ENCODE results near the gene SDSL. TPM values are rescaled to one million over a fixed set of nuclear protein-coding genes. Genes with fewer than 3 reads are reported as not detected.

Gene SDSL
- total and polyA plus RNA-seq, 7 donors, result 0.82 to 33.0 (median 1.9) TPM

DNA sequence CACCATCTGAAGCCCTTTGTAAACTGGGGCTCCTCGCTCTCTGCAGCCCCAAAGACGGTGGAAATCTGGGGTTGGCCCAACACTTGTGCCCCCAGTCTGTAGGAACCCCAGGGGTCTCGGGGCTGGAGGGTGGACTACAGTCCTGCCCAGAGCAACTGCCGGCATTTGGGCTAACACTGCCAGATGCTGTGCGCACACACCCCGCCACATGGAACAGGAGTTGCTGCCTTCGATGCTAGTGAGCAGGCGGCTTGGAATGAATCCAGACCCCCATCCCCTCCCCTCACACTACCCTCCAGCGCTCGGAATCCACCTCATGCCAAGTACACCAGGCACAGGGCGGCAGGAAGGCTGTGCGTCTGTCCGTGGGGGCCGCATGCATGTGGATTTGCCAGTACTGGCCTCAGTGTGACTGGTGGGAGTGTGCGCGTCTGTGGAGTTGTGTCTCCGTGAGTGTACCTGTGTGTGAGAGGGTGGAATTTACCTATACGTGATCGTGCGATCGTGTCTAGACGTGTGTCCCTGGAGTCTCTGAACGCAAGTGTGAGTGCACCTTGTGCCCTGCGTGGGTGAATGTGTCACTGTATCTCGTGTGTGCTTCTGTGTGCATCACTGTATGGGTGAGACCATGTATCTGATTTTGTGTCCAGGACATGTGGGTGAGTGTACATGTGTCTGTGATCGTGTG lies 44.4 kb downstream of the SDSL start:
- H3K27me3 ChIP-seq, result peaks cover 66 to 100% (median 92%) of the 10 kb centered on the region in 3 donors
- intact Hi-C loops (cut with DNase I), result no loop called here
- WGBS, 2 donors, result 7 to 11% methylated on average over 26 of the region's 26 CpGs
- no peak for DNase-seq
- peak overlapping the region in 1 of 4 donors; percentile 37 for H3K4me3 ChIP-seq
- H3K36me3 ChIP-seq, result no peaks in the 10 kb centered on the region
- no peaks in the 10 kb centered on the region for H3K9me3 ChIP-seq
- TF ChIP-seq POLR2AphosphoS5 (IDR thresholded peaks at IDR 0.05), result no peak
- TF ChIP-seq POLR2A (IDR thresholded peaks at IDR 0.05), result no peak
- TF ChIP-seq EP300 (IDR thresholded peaks at IDR 0.05), result no peak
- TF ChIP-seq, protein P1, sequence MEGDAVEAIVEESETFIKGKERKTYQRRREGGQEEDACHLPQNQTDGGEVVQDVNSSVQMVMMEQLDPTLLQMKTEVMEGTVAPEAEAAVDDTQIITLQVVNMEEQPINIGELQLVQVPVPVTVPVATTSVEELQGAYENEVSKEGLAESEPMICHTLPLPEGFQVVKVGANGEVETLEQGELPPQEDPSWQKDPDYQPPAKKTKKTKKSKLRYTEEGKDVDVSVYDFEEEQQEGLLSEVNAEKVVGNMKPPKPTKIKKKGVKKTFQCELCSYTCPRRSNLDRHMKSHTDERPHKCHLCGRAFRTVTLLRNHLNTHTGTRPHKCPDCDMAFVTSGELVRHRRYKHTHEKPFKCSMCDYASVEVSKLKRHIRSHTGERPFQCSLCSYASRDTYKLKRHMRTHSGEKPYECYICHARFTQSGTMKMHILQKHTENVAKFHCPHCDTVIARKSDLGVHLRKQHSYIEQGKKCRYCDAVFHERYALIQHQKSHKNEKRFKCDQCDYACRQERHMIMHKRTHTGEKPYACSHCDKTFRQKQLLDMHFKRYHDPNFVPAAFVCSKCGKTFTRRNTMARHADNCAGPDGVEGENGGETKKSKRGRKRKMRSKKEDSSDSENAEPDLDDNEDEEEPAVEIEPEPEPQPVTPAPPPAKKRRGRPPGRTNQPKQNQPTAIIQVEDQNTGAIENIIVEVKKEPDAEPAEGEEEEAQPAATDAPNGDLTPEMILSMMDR (IDR thresholded peaks at IDR 0.05), result no peak
- H3K27ac ChIP-seq, result no peak overlapping the region
- peaks cover 0 to 57% (median 46%) of the 10 kb centered on the region in 4 donors for H3K4me1 ChIP-seq

DNA sequence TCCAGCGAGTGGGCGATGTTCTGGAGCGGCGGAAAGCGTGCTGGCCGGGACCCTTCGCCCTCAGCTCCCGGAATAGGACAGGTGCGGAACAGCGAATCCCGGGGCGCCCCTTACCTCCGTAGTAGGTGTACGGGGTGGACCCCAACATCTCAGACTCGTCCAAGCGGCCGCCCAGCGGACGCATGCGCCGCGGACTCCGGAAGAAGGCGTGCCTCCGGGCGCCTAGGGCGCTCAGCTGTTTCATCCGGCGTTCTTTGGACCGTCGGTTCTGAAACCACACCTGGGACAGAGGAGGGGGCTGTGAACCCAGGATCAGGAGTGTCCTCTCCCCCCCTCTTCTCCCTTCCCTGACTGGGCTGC lies 44.9 kb downstream of the SDSL start:
- intact Hi-C loops (cut with DNase I), result no loop called here
- peaks cover 69 to 100% (median 96%) of the 10 kb centered on the region in 3 donors for H3K27me3 ChIP-seq
- peaks cover 0 to 55% (median 45%) of the 10 kb centered on the region in 4 donors for H3K4me1 ChIP-seq

DNA sequence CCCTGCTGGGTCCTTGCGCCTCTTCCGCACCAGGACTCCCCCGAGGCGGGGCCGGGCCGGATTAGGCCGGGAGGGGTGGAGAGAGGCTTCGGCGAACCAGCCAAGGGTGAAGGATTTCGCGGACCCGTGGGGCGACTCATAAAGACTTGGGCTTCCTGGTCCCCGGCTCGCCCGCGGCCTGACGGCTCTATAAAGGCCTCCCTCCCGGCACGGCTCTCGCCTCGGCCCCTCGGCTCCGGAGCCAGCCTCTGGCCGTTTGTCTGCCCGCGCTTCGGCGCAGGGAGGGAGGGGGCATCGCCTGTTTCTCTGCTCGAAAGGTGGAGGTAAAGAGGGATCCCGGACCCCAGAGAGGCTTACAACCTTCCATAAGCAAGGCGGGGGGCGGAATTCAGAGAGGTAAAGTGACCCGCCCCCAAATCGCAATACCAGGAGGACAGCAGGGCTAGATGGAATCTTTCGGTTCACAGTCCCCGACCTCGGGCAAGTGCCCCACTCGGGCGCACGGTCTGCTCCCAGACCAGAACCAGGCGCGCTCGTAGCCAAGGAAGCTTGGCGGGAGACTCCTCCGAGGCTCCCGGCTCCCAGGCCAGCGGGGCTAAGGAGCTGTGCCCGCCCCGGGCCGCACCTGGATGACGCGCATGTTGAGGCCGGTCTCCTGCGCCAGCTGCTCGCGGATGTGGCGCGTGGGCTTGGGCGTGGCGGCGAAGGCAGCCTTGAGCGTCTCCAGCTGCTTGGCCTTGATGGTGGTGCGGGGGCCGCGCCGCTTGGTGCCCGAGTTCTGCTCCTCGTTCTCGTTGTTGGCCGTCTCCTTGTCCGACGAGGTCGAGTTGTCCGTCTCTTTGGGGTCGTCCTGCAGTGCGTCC lies 45.6 kb downstream of the SDSL start:
- H3K4me1 ChIP-seq, result peaks cover 0 to 49% (median 40%) of the 10 kb centered on the region in 4 donors
- H3K9me3 ChIP-seq, result no peaks in the 10 kb centered on the region
- H3K4me3 ChIP-seq, result peak overlapping the region in 3 of 4 donors; percentile 12 to 40 (median 37)
- WGBS, 2 donors, result 2% methylated on average over 78 of the region's 78 CpGs
- no peak overlapping the region for H3K27ac ChIP-seq
- intact Hi-C loops (cut with DNase I), result no loop called here
- no peak for DNase-seq
- peaks cover 71 to 100% (median 97%) of the 10 kb centered on the region in 3 donors for H3K27me3 ChIP-seq
- TF ChIP-seq POLR2AphosphoS5 (IDR thresholded peaks at IDR 0.05), result no peak
- TF ChIP-seq EP300 (IDR thresholded peaks at IDR 0.05), result no peak
- H3K36me3 ChIP-seq, result no peaks in the 10 kb centered on the region

More for the DNA sequence above, 44.9 kb downstream of the SDSL start:
- 3 to 7% methylated on average over 31 of the region's 31 CpGs for WGBS, 2 donors
- H3K4me3 ChIP-seq, result peak overlapping the region in 3 of 4 donors; percentile 12 to 40 (median 37)
- H3K36me3 ChIP-seq, result no peaks in the 10 kb centered on the region
- DNase-seq, result no peak
- H3K27ac ChIP-seq, result no peak overlapping the region
- H3K9me3 ChIP-seq, result no peaks in the 10 kb centered on the region
- no peak for TF ChIP-seq POLR2A (IDR thresholded peaks at IDR 0.05)
- no peak for TF ChIP-seq POLR2AphosphoS5 (IDR thresholded peaks at IDR 0.05)
- TF ChIP-seq, protein P1 (IDR thresholded peaks at IDR 0.05), result no peak
- no peak for TF ChIP-seq EP300 (IDR thresholded peaks at IDR 0.05)

DNA sequence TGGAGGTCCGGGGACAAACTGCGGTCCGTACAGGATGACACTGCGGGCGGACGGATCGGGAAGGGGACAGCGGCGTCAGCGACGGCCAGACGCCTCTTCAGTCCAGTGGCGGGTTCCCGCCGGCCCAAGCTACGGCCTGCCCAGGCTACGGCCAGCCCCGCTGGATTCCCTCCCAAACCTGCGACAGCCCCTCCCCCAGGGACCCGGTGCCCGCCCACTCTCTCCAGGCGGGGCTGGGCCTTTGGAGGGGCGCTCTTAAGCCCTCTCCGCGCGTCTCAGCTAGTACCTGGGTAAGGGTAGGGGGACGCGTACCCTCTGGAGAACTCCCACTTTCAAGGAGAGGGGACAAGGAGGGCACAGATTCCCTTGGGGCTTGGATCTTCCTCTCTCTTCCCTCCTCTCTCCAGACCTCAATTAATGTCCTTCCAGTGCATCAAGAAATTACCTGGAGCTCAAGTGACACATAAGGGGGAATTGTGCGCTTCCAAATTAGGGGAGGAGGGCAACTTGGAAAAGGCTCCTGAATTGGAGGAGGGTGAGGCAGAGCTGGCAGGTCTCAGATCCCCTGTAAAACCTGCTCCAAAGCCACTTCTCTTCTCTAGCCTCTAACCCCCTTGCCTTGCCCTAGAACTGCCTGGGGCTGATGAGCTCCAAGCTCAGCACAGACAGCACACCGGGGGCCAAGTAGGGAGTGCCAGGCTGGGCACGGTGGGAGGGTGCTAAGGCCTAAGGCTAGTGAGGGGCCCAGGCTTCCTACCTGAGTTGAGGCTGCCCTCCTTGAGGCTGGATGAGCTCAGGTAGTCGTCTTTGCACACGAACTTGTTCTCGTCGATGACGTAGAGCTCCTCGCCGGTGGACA lies 46.4 kb downstream of the SDSL start:
- 4 to 8% methylated on average over 38 of the region's 38 CpGs for WGBS, 2 donors
- Histone ChIP-seq H3K4me3 (no peak overlapping the region), H3K27me3 (peaks cover 62 to 100% (median 95%) of the 10 kb centered on the region in 3 donors), H3K27ac (no peak overlapping the region), H3K36me3 (no peaks in the 10 kb centered on the region), H3K9me3 (no peaks in the 10 kb centered on the region), H3K4me1 (peaks cover 0 to 40% (median 32%) of the 10 kb centered on the region in 4 donors)
- DNase-seq, result no peak
- intact Hi-C loops (cut with DNase I), result no loop called here
- TF ChIP-seq, protein P1 (IDR thresholded peaks at IDR 0.05), result no peak
- TF ChIP-seq POLR2AphosphoS5 (IDR thresholded peaks at IDR 0.05) (no peak), POLR2A (IDR thresholded peaks at IDR 0.05) (no peak), EP300 (IDR thresholded peaks at IDR 0.05) (no peak)

Data from sigmoid colon (tissue), 7 donors.